Measurements from ENCODE around the gene PSMD1.
"Not testable (repeated sequence)": the region's sequence is repeated elsewhere in the genome, so short reads cannot be mapped to it uniquely, and the experiment has no call there.

PSMD1 gene

GRCh38 chr2:231161252-231161839, 104.7 kb downstream of the PSMD1 start:
- DNase-seq (ENCODE audit: low read depth), result no peak

DNA sequence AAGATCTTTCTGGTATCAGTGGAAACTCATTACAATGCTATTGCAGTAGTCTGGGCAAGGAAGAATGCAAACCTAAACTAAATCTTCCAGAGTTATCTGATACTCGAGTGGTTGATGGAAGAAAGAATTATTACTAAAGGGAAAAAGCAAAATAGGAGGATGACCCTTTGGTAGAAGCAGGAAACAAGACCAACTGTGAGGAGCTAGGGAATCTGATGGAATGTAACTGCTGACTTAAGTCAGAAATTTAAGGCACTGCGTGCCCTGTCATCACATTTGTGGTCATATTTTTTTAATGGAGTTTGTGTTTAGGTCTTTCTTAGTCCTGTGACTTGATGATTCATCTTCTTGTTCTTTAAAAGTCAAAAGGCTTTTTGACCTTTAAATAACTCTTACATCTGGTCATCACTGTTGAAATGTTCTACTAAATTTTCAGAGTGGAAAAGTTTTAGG, 105.2 kb downstream of the PSMD1 start:
- peak; percentile 99 for DNase-seq (ENCODE audit: low read depth)

DNA sequence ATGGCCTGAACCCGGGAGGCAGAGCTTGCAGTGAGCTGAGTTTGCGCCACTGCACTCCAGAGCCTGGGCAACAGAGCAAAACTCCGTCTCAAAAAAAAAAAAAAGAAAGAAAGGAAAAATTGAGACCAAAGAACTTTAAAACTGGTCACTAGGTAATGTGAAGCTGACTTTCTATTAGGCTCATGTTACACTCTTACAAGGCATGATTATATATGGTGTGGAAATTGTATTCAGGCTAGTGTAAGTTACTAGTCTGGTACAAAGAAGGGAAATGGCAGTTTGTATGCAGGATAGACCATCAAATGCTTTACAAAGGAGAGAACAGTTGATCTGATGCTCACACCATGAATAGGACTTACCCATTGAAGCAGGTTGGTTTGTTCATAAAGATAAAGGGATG, 106.3 kb downstream of the PSMD1 start:
- DNase-seq (ENCODE audit: low read depth), result no peak

GRCh38 chr2:231163414-231164095, 106.9 kb downstream of the PSMD1 start:
- no peak for DNase-seq (ENCODE audit: low read depth)

- DNase-seq (ENCODE audit: low read depth), result no peak
Observed at GRCh38 chr2:231167745-231168459, 111.2 kb downstream of the PSMD1 start.

DNA sequence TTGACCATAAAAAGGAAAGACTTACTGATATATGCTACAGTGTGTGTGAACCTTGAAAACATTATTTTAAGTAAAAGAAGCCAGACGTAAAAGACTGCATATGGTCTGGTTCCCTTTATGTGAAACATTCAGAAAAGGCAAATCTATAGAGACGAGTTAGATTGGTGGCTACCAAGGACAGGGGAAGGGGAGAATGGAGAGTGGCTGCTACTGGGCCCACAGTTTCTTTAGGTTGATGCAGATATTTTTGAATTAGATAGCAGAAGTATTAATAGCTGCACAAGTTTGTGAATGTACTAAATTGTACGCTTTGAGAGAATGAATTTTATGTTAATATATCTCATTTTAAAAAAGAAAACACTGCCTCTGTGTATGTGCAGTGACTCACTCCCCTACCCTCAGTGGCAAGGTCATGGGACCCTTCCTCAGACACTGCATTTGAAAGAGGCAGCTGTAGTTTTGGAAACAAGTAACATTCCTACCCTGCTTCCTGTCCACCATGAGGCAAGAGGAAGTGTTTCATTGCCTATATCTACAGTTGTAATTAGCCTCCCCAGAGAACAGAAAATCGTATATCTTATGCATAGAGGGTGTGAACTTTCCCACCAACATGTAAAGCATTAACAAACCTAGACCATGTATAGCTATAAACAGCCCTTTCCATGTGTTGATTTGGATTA, 111.9 kb downstream of the PSMD1 start:
- no peak for DNase-seq (ENCODE audit: low read depth)

DNA sequence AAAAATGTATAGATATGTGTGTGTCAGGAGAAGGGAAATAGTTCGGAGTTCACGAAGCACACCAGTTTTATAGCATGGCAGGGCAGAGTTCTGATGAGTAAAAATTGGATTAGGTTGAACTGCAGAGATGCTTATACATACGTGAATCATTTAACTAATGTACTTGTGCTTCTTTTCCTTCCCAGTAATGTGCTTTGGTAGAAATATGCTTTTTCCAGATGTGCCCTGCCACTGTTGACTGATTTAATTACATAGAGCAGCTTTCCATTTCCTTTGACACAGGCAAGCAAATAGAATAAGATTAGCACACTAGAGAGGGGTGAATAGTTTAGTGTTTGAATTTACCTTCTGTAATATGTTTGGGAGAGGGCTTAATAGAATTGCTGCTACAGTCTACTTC, 112.8 kb downstream of the PSMD1 start:
- no peak for DNase-seq (ENCODE audit: low read depth)

DNA sequence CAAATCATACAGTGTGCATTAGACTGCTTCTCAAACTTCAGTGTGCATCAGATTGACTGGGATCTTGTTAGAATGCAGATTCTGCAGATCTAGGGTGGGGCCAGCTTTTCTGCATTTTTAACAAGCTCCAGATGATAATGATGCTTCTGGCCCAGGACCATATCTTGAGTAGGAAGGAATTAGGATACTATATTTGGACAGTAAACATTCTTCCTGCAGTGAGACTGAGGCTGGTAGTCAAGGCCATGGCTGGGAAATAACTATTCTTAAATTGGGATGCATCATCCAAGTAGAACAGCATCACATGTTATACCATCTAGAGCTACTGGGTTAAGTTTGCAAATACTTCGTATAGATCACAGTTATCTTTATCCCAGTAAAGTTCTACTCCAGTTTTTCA, 113.4 kb downstream of the PSMD1 start:
- DNase-seq (ENCODE audit: low read depth), result peak; percentile 87

DNA sequence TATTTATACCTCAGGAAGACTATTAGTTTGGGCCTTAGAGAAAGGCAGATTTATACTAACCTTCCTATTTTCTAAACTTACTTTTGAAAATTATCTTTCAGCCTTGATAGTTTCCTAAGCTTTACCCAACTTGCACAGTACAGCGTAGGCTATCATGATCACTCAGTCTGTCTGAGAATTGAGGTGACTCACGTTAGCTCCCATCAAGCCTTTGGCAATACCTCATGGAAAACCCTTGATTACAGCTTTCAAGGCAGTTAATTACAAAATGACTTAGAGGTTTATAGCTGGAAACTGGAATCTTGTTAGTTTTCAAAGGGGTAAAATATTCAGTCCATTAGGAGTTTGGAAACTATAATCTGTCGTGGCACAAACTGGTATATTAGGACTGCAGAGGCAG, 115.4 kb downstream of the PSMD1 start:
- DNase-seq (ENCODE audit: low read depth), result no peak

DNA sequence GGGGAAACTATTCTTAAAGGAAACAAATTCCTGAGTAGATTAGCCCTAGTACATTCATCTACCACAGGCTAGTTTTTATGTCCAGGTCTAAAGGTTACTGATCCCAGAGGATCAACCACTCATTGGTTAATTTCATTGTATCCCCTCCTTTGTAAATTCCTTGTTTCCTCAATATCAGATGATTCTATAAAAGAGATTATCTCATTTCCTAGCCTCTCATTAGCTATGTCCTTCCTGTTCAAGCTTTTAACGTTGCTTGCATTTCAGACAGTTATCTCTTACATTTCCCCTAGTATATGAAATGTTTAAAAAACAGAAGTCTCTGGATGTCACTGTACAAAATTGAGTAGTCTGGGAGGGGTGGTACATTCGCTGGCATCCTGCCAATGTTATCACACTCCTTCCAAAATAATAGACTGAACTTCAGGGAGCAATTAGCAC, 117.6 kb downstream of the PSMD1 start:
- DNase-seq (ENCODE audit: low read depth), result no peak

DNA sequence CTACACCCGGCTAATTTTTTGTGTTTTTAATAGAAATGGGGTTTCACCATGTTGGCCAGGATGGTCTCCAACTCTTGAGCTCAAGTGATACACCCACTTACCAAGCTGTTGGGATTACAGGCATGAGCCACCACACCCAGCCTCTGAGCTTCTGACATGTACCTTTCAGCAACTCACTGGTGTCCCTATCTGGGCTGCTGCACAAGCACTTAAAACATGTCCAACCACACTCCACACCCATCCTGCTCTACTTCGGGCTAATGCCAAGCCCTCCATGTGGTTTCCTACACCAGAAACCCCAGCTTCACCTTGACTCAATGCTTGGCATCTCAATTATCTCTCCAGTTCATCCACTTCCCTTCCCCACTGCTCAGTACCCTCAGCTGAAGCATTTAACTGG, 119.4 kb downstream of the PSMD1 start:
- no peak for DNase-seq (ENCODE audit: low read depth)

GRCh38 chr2:231177156-231178025, 120.7 kb downstream of the PSMD1 start:
- DNase-seq (ENCODE audit: low read depth), result no peak

GRCh38 chr2:231178805-231179204, 122.1 kb downstream of the PSMD1 start:
- not testable (repeated sequence) for DNase-seq (ENCODE audit: low read depth)

DNA sequence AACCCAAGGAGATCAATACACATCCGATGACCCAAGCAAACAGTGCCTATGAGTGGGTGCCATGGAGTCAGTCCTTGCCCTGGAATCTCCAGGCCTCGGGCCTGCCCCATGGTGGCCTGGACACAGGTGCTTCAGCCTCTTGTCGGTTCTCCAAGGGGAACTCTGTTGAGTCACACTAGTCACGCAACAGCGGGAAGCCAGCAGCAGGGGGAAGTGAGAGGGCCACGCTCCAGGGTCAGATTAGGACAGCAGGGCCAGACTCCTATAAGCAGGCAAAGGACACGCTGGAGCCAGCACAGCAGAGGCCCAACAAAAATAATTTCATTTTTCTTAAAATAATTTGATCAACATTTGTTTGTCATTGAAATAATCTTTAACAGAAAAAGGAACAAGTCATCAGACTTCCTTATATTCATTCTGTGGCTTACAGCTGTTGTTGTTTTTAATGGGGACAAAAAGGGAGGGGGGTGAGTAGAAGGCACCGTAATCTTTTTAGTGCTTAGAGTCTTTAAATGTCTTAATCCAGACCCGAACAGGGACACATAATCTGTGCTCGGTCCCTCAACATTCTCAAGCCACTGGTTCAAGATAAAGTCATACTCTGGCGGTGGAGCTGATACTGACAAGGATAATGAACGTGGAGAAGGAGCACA, 125.3 kb downstream of the PSMD1 start:
- no peak for DNase-seq (ENCODE audit: low read depth)

DNA sequence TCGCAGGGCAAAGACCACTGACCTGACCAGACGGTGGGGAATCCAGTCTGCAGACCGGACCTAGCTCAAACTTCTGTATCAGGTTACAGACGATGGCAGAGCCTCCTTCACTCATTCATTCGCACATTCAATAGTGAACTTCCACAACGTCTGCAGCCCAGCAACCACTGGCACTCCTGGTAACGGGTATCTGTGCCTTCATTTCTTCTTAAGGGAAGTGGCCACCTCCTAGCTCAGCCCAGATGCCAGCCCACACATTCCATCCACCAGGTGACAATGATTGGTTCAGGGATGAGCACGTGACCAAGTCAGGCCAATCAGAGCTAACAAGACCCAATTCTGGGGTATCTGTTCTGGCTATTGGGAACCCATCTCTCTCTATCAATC, 125.8 kb downstream of the PSMD1 start:
- no peak for DNase-seq (ENCODE audit: low read depth)

DNA sequence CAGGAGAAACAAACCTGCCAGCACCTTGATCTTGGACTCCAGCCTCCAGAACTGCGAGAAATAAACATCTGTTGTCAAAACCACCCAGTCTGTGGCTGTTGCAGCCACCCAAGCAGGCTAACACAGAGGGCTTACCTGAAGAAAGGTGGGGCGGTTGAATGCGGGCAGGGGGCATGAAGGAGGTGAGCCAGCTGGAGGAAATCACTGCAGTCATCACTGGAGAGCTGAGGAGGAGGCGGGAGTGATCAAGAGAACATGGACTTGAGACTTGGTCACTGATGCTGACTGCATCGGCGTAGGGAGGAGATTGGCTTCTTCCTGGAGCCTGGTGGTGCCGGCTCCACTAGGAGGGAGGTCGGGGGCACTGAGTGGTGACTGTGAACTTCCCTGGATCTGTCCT, 127.2 kb downstream of the PSMD1 start:
- DNase-seq (ENCODE audit: low read depth), result no peak

DNA sequence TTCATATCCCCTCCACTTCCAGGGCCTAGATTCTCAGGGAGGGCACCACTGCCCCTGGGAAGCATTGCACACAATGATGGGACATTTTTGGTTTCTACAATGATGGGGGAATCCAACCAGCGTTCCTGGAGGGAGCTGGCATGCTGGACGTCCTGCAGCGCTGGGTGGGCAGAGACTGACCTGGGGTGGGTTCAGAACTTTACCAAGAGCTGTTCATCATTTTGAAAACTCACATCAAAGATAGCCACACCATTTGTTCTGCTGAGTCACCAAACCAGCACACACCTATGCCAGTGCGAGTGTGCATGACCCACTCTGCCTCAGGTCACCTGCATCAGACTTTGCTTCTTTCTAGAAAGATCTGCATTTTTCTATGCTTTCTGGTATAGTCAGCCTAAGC, 127.7 kb downstream of the PSMD1 start:
- DNase-seq (ENCODE audit: low read depth), result no peak

DNA sequence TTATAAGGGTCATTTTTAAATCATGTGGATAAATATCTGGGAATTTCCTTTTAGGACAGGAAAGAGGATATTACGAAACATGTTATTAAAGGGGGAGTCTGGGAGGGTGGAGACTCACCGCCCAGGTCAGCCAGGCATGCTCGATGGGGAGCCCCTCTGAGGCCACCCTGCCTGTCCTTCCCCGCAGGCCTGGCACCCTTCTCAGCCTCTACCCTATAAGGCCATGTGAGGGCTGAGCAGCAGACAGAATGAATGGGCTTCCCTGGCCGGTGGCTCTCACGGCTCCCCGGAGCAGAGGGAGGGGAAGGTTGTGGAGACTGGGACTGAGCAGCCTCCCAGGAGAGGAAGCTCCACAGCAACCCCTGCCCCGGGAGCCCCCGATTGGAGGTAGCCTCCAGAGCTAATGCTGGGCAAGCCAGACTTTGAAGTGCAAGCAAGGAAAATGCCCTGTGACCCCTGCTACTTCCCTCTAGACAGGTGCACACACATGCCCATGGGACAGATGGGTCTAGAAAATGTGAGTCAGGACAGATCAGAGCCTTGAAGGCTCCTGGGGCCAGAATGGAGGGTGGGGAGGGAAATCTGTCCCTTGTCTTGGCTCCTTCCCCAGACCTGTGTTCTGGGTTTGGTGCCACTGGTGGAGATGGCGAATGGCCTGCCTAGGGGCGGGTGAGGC, 128.5 kb downstream of the PSMD1 start:
- no peak for DNase-seq (ENCODE audit: low read depth)

- no peak for DNase-seq (ENCODE audit: low read depth)
Observed at GRCh38 chr2:231185886-231186285, 129.2 kb downstream of the PSMD1 start.

- DNase-seq (ENCODE audit: low read depth), result no peak
Observed at GRCh38 chr2:231186325-231186724, 129.7 kb downstream of the PSMD1 start.
